SK-N-DZ (cell line): Measurements from ENCODE around the gene CLK2. TPM values are rescaled to one million over a fixed set of nuclear protein-coding genes. Genes with fewer than 3 reads are reported as not detected.
A peak's percentile ranks its signal among the peaks of the same experiment; 100 is the strongest.

Experiments
- DNase-seq: peaks from one replicate; pipeline ENCODE4 v3.0.0-alpha.2; 2015; ENCODE audit warnings: low spot score
- polyA plus RNA-seq, 2 experiments: library from polyadenylated mRNA; depleted of rRNA; stranded (reverse); fragments of >200 nt; gene quantifications; 2 replicates each; pipeline ENCODE4 v1.2.3, GENCODE V29; 2014

The CLK2 gene
- polyA plus RNA-seq (2014; cell fraction: cytosol; rRNA removed): 33.7 and 34.1 TPM in 2 replicates
- polyA plus RNA-seq (2014; cell fraction: nucleus; rRNA removed): 287 and 348 TPM in 2 replicates

- peak; percentile 99 for DNase-seq
These were observed at the start of gene CLK2 for GRCh38 chr1:155273343-155274245. Gene CLK2 (minus strand): TSS chr1:155273504. CDS start chr1:155270977, 2,527 bp downstream.

- peak; percentile 69 for DNase-seq
These were observed 49.3 kb upstream of the CLK2 start for GRCh38 chr1:155322571-155322952.

GRCh38 chr1:155321639-155322503, 48.6 kb upstream of the CLK2 start:
- DNase-seq: peak; percentile 61

- DNase-seq: peak; percentile 70
These were observed 47.6 kb upstream of the CLK2 start, which contains the start of gene RUSC1 for GRCh38 chr1:155320661-155321617. Gene RUSC1 (plus strand): TSS chr1:155320894. CDS start chr1:155321774, 880 bp downstream.

- DNase-seq: no peak
These were observed 46.9 kb upstream of the CLK2 start for GRCh38 chr1:155320252-155320651.

GRCh38 chr1:155319536-155319935, 46.2 kb upstream of the CLK2 start:
- DNase-seq: no peak

GRCh38 chr1:155318082-155318481, 44.8 kb upstream of the CLK2 start:
- DNase-seq: no peak

- DNase-seq: no peak
These were observed 43.6 kb upstream of the CLK2 start for GRCh38 chr1:155316922-155317321.

GRCh38 chr1:155313261-155313660, 40.0 kb upstream of the CLK2 start:
- no peak for DNase-seq

- no peak for DNase-seq
These were observed 36.2 kb upstream of the CLK2 start for GRCh38 chr1:155309423-155310021.

- DNase-seq: peak; percentile 100
These were observed 35.5 kb upstream of the CLK2 start, which contains the start of gene FDPS for GRCh38 chr1:155308493-155309422. Gene FDPS (plus strand): TSS chr1:155308866. CDS start chr1:155309790, 924 bp downstream.

- peak; percentile 81 for DNase-seq
These were observed 34.0 kb upstream of the CLK2 start for GRCh38 chr1:155307247-155307740.

- no peak for DNase-seq
These were observed 32.6 kb upstream of the CLK2 start for GRCh38 chr1:155305881-155306391.

GRCh38 chr1:155304558-155305063, 31.3 kb upstream of the CLK2 start:
- no peak for DNase-seq

GRCh38 chr1:155301342-155301841, 28.1 kb upstream of the CLK2 start, which contains the start of gene PKLR:
Gene PKLR (minus strand): TSS chr1:155301438. CDS start chr1:155301395, 43 bp downstream.
- DNase-seq: no peak

GRCh38 chr1:155300553-155301329, 27.4 kb upstream of the CLK2 start:
- no peak for DNase-seq

GRCh38 chr1:155300024-155300423, 26.7 kb upstream of the CLK2 start:
- DNase-seq: no peak
